HFF-Myc (cell line): ENCODE results near the gene EPHA8.

Source experiments
- DNase-seq: peaks from one replicate; pipeline ENCODE4 v3.0.0-alpha.2; 2011; ENCODE audit warnings: low read depth; ENCODE audit errors: extremely low read depth
- H3K4me3 ChIP-seq: replicated peaks from 2 replicates; pipeline ENCODE4 v1.5.1; 2011; ENCODE audit warnings: low read depth, mild to moderate bottlenecking, control low read depth, low read length
- TF ChIP-seq, protein P1 (sequence below): IDR thresholded peaks from 2 replicates; pipeline ENCODE4 v1.5.1; 2012; ENCODE audit warnings: mild to moderate bottlenecking, low read depth, low read length, control low read depth; ENCODE audit errors: missing control alignments

Gene EPHA8

GRCh38 chr1:22562584-22563583 lies at the start of gene EPHA8:
TSS of gene EPHA8 (plus strand) at chr1:22563489. CDS start at chr1:22563636, 147 bp downstream.
- DNase-seq: no peak
- no peak within 1 kb of the TSS for H3K4me3 ChIP-seq
- TF ChIP-seq, protein P1, sequence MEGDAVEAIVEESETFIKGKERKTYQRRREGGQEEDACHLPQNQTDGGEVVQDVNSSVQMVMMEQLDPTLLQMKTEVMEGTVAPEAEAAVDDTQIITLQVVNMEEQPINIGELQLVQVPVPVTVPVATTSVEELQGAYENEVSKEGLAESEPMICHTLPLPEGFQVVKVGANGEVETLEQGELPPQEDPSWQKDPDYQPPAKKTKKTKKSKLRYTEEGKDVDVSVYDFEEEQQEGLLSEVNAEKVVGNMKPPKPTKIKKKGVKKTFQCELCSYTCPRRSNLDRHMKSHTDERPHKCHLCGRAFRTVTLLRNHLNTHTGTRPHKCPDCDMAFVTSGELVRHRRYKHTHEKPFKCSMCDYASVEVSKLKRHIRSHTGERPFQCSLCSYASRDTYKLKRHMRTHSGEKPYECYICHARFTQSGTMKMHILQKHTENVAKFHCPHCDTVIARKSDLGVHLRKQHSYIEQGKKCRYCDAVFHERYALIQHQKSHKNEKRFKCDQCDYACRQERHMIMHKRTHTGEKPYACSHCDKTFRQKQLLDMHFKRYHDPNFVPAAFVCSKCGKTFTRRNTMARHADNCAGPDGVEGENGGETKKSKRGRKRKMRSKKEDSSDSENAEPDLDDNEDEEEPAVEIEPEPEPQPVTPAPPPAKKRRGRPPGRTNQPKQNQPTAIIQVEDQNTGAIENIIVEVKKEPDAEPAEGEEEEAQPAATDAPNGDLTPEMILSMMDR: no peak

DNA sequence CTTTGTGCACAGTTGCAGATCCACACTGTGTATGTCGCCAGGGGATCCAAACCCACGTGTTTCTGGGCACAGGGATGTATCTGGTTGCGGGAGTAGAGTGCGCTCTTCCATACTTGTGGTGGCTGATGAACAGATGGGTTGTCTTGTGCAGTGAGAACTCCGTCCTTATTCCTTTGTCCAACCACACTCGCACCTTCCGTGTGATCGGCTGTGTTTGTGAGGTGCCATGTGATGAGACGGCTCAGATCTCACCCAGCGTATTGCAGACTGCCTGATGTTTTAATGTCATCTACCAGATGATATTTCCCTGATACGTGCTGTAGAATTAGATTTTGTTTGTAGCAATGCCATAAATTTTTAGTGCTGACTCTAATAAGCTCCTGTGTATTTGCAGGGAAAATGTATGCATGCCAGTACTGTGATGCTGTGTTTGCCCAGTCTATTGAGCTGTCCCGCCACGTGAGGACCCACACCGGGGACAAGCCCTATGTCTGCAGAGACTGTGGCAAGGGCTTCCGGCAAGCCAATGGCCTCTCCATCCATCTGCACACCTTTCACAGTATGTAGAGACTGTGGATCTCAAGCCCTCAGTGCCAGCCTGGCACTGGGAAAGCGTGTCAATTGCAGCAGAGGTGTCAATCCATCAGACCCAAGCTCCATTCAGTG lies 46.2 kb upstream of the EPHA8 start:
- H3K4me3 ChIP-seq: no peak overlapping the region
- no peak for DNase-seq
- TF ChIP-seq, protein P1: no peak

GRCh38 chr1:22517956-22518355 lies 45.3 kb upstream of the EPHA8 start:
- TF ChIP-seq, protein P1: no peak

DNA sequence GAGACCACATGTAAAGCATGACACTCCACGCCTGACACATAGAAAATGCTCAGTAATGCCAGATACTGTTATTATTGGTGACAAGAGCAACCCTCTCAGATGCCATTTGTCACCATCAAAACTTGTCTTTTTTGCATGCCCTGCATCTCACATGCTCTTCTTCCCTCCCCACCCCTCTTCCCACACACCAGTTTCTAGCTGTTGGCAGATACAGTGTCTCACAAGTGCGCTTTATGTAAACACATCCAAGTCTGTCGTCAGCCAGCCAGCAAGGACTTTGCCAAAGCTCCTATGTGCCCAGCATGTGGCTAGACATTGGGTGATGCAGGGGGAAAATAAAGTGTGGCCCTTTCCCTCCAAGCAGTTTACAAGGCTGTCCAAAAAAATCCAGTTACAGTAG lies 44.9 kb upstream of the EPHA8 start:
- TF ChIP-seq, protein P1: no peak
- no peak overlapping the region for H3K4me3 ChIP-seq
- no peak for DNase-seq

More at GRCh38 chr1:22517956-22518355, 45.3 kb upstream of the EPHA8 start:
- no peak for DNase-seq
- H3K4me3 ChIP-seq: no peak overlapping the region

DNA sequence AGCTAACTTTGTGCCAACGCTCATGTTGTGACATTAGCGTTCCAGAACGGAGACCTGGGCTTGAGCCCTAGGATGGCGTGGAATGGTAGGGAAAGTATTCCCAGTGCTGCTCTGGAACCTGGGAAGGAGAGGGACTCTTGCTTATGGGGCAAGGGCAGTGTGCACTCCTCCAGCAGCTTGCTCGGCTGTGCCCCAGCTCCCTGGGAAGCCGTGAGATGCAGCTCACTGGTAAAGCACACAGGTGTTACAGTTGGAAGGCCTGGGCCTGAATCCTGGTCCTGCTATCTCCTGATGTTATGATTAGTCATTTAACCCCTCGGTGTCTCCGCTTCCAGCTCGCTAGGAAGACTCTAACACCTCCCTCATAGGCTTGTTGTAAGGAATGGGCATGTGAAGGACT lies 42.4 kb upstream of the EPHA8 start:
- H3K4me3 ChIP-seq: no peak overlapping the region
- TF ChIP-seq, protein P1: no peak
- DNase-seq: no peak

- H3K4me3 ChIP-seq: no peak overlapping the region
- TF ChIP-seq, protein P1: no peak
These were observed 41.6 kb upstream of the EPHA8 start for GRCh38 chr1:22521692-22522091.

More at GRCh38 chr1:22521692-22522091, 41.6 kb upstream of the EPHA8 start:
- no peak for DNase-seq
